NB4 (cell line): ENCODE measurements around the gene TEF.
A peak's percentile ranks its signal among the peaks of the same experiment; 100 is the strongest.
"Not testable (repeated sequence)": the region's sequence is repeated elsewhere in the genome, so short reads cannot be mapped to it uniquely, and the experiment has no call there.

Experiments
- DNase-seq: peaks from one replicate; pipeline ENCODE4 v3.0.0; 2010; ENCODE audit warnings: low read depth
- H3K4me3 ChIP-seq: one replicate; pipeline ENCODE4 v1.5.1; 2011; ENCODE audit warnings: mild to moderate bottlenecking, low read depth, low read length, moderate library complexity
- MYC ChIP-seq: IDR thresholded peaks from 2 replicates; pipeline ENCODE4 v1.6.1; 2011; ENCODE audit warnings: low read depth, low read length
- POLR2A ChIP-seq: IDR thresholded peaks from 2 replicates; pipeline ENCODE4 v1.6.1; 2011; ENCODE audit warnings: mild to moderate bottlenecking; ENCODE audit not compliant: insufficient read length; ENCODE audit errors: extremely low read depth
- TF ChIP-seq, protein P1 (sequence below): IDR thresholded peaks from 2 replicates; pipeline ENCODE4 v1.6.1; 2011; ENCODE audit warnings: low read depth, low read length
- TF ChIP-seq, protein P2 (sequence below): IDR thresholded peaks from one replicate; pipeline ENCODE4 v1.5.1; 2012; ENCODE audit warnings: low read depth, low read length

The TEF gene

DNA sequence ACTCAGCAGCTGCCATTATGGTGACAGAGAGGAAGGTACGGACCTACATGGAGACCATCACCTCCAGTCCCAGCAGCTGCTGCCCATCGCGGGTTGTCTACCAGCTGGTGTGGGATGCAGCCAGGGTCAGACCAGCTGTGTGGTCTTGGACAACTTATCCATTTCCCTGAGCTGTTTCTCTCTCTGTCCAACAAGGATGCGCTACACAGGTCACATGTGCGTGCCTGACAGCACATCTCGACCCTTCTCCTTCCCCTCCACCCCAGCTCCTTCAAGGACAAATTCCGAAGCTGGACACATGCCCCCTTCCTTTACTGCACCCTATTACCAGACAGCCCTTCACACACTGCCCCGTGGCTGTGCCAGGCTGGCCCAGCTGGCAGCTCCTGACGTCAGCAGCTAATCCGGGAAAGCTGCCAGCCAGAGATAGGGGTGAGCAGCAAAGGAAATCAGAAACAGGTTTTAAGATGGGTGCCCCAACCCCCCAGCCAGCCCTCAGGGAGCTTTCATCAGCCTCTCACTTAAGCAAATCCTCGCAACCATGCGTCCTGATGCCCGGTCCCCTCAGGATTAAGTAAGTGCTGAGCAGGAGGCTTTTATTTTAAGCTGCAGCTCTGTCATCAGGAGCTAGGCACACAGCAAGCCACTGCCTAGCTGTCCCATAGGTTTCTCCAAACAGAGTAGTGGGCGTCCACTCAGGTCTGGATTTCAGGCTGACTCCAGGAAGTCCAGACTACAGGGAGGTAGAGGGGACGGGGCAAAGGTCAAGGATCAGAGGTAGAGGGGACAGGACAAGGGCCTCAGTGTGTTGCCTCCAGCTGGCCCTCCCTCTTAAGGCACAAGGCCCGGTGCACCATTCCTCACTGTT, 20.3 kb downstream of the TEF start:
- no peak overlapping the region for H3K4me3 ChIP-seq
- no peak for DNase-seq
- TF ChIP-seq POLR2A (no peak), MYC (no peak)
- TF ChIP-seq, protein P1, sequence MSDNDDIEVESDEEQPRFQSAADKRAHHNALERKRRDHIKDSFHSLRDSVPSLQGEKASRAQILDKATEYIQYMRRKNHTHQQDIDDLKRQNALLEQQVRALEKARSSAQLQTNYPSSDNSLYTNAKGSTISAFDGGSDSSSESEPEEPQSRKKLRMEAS, result no peak
- TF ChIP-seq, protein P2, sequence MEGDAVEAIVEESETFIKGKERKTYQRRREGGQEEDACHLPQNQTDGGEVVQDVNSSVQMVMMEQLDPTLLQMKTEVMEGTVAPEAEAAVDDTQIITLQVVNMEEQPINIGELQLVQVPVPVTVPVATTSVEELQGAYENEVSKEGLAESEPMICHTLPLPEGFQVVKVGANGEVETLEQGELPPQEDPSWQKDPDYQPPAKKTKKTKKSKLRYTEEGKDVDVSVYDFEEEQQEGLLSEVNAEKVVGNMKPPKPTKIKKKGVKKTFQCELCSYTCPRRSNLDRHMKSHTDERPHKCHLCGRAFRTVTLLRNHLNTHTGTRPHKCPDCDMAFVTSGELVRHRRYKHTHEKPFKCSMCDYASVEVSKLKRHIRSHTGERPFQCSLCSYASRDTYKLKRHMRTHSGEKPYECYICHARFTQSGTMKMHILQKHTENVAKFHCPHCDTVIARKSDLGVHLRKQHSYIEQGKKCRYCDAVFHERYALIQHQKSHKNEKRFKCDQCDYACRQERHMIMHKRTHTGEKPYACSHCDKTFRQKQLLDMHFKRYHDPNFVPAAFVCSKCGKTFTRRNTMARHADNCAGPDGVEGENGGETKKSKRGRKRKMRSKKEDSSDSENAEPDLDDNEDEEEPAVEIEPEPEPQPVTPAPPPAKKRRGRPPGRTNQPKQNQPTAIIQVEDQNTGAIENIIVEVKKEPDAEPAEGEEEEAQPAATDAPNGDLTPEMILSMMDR, result no peak

DNA sequence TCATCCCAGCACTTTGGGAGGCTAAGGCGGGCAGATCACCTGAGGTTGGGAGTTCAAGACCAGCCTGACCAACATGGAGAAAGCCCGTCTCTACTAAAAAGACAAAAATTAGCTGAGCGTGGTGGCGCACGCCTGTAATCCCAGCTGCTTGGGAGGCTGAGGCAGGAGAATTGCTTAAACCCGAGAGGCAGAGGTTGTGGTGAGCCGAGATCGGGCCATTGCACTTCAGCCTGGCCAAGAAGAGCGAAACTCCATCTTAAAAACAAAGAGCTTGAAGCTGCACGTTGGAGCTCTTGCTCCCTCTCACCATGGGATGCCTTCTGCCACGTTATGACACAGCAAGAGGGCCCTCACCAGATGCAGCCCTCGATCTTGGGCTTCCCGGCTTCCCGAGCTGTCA, 21.1 kb downstream of the TEF start:
- not testable (repeated sequence) for H3K4me3 ChIP-seq, DNase-seq

DNA sequence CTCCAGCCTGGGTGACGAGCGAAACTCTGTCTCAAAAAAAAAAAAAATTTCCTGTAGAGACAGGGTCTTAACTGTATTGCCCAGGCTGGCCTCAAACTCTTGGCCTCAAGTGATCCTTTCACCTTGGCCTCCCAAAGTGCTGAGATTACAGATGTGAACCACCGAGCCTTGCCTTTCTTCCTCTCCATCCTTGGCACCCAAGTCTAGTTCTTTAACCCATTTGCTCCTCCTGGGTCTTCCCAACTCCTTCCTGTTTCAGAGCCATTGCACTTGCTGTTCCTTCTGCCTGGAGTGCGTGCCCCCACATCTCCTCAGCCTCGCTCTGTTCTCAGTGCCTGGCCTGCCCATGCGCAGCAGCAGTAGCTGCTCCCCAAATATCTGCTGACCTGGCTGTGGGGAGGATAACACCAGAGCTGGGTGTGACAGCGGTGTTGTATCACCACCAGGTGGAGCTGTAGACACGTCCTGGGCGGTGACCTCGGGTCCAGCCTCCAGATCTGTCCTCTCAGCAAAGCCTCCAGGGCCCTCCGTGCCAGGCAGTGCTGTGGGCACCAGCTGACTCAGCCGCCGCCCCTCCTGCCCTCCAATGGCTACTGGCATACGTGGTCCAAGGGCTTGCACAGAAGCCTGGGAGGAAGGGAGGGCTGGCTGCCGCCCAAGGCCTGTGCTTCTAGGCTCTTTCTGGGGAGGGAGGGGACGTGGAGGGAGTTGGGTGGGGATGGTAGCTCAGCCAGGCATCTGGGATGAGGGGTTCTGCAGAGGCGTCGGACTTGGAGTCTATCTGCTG, 22.0 kb downstream of the TEF start:
- no peak overlapping the region for H3K4me3 ChIP-seq
- DNase-seq, result peak; percentile 84
- TF ChIP-seq, protein P2, result peak; percentile 90
- TF ChIP-seq, protein P1, result peak; percentile 49
- TF ChIP-seq MYC, result peak; percentile 49
- no peak for TF ChIP-seq POLR2A

DNA sequence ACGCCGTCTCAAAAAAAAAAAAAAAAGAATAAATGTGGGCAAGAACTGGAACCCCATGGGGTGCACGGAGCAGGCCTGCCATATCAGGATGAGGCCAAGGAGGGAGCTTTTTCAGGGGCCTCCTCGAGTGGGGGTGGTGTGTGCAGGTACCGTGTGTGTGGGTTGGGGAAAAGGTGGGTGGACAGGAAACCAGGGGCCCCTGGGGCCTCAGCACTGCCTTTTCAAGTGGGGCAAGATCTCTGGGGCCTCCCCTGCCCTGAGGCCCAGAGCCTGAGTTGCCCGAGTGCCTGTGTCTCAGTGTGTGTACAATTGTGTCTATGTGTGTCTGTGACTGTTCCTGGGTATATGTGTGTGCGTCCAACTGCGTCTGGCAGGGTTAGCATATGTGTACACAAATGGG, 23.8 kb downstream of the TEF start:
- H3K4me3 ChIP-seq, result no peak overlapping the region
- DNase-seq, result no peak
- TF ChIP-seq MYC (no peak), POLR2A (no peak)
- TF ChIP-seq, protein P2, result no peak
- TF ChIP-seq, protein P1, result no peak

DNA sequence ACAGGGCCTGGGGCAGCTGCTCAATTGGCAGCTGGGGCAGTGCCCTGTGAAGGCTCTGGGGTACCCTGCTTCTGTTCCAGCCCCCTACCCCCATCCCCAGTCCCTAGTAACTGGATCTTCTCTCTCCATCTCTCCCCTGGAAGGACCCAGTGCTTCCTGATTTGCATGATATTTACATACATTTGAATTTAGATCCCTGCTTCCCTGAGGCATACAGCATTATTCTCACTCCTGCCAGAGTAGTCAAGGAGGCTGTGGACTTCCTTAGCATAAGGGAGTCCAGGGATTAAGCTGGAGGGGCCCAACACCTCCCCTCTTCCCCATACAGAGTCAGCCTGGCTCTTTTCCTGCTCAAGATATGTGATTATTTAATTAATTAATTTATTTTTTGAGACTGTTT, 24.7 kb downstream of the TEF start:
- no peak for DNase-seq
- no peak overlapping the region for H3K4me3 ChIP-seq
- TF ChIP-seq, protein P1, result no peak
- no peak for TF ChIP-seq MYC
- TF ChIP-seq, protein P2, result no peak
- no peak for TF ChIP-seq POLR2A

DNA sequence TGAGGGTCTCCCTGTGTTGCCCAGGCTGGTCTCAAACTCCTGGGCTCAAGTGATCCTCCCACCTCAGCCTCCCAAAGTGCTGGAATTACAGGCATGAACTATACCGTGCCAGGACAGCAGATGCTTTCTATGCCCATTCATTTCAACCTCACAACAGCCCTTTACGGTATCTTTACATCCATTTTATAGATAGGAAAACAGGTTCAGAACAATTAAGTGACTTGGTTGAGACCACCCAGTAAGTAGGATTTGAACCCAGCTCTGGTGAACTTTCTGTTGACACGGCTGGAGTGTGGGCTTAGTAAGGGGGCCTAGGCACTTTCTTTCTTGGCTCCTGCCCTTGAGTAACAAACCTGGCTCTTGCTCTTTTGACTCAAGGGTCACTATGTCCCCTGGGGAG, 25.7 kb downstream of the TEF start:
- TF ChIP-seq POLR2A (no peak), MYC (no peak)
- TF ChIP-seq, protein P2, result no peak
- TF ChIP-seq, protein P1, result no peak
- H3K4me3 ChIP-seq, result no peak overlapping the region
- DNase-seq, result no peak
